ENCODE measurements around the gene HDAC7. TPM values are rescaled to one million over a fixed set of nuclear protein-coding genes. Genes with fewer than 3 reads are reported as not detected.

HDAC7 gene
- total and polyA plus RNA-seq, 2 experiments from 2014 or later, result 41.3 to 60.1 TPM

DNA sequence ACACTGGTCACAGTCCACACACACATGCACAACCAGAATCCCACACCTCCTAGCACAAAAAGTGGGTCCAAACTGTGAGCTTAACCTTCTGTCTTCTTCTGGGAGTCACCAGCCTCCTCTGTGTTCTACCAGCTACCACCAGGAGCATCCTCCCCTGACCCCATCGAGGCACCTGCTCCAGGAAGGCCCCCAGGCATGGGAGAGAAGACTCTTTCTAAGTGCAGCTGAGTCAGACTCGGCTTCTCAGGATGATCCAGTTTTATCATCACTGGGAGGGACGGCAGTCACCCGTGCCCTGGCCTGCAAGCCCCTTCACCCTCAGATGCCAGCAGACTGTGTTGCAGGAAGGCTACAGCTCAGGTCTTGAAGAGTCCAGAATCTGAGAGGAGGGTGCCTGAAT is 86.6 kb downstream of the HDAC7 start:
- no peaks in the 10 kb centered on the region for H3K79me2 ChIP-seq (replicated peaks; ENCODE audit: insufficient read depth)
- no peak overlapping the region for H3K27ac ChIP-seq (ENCODE audit: low read depth)
- no peaks in the 10 kb centered on the region for H3K27me3 ChIP-seq (ENCODE audit: insufficient read depth)
- no peak overlapping the region for H3K4me2 ChIP-seq
- ATAC-seq (no peak), DNase-seq (ENCODE audit: low spot score) (no peak)
- H3K4me3 ChIP-seq, result no peak overlapping the region
- no peaks in the 10 kb centered on the region for H4K20me1 ChIP-seq (replicated peaks; ENCODE audit: insufficient read depth)
- no peak overlapping the region for H2AFZ ChIP-seq
- TF ChIP-seq CREB1 (CRISPR knock-in tag; IDR thresholded peaks at IDR 0.05; ENCODE audit: low read depth), result no peak
- no peak for TF ChIP-seq EZH2 (IDR thresholded peaks at IDR 0.05; ENCODE audit: low read depth, unreplicated experiment)
- TF ChIP-seq, protein P1, sequence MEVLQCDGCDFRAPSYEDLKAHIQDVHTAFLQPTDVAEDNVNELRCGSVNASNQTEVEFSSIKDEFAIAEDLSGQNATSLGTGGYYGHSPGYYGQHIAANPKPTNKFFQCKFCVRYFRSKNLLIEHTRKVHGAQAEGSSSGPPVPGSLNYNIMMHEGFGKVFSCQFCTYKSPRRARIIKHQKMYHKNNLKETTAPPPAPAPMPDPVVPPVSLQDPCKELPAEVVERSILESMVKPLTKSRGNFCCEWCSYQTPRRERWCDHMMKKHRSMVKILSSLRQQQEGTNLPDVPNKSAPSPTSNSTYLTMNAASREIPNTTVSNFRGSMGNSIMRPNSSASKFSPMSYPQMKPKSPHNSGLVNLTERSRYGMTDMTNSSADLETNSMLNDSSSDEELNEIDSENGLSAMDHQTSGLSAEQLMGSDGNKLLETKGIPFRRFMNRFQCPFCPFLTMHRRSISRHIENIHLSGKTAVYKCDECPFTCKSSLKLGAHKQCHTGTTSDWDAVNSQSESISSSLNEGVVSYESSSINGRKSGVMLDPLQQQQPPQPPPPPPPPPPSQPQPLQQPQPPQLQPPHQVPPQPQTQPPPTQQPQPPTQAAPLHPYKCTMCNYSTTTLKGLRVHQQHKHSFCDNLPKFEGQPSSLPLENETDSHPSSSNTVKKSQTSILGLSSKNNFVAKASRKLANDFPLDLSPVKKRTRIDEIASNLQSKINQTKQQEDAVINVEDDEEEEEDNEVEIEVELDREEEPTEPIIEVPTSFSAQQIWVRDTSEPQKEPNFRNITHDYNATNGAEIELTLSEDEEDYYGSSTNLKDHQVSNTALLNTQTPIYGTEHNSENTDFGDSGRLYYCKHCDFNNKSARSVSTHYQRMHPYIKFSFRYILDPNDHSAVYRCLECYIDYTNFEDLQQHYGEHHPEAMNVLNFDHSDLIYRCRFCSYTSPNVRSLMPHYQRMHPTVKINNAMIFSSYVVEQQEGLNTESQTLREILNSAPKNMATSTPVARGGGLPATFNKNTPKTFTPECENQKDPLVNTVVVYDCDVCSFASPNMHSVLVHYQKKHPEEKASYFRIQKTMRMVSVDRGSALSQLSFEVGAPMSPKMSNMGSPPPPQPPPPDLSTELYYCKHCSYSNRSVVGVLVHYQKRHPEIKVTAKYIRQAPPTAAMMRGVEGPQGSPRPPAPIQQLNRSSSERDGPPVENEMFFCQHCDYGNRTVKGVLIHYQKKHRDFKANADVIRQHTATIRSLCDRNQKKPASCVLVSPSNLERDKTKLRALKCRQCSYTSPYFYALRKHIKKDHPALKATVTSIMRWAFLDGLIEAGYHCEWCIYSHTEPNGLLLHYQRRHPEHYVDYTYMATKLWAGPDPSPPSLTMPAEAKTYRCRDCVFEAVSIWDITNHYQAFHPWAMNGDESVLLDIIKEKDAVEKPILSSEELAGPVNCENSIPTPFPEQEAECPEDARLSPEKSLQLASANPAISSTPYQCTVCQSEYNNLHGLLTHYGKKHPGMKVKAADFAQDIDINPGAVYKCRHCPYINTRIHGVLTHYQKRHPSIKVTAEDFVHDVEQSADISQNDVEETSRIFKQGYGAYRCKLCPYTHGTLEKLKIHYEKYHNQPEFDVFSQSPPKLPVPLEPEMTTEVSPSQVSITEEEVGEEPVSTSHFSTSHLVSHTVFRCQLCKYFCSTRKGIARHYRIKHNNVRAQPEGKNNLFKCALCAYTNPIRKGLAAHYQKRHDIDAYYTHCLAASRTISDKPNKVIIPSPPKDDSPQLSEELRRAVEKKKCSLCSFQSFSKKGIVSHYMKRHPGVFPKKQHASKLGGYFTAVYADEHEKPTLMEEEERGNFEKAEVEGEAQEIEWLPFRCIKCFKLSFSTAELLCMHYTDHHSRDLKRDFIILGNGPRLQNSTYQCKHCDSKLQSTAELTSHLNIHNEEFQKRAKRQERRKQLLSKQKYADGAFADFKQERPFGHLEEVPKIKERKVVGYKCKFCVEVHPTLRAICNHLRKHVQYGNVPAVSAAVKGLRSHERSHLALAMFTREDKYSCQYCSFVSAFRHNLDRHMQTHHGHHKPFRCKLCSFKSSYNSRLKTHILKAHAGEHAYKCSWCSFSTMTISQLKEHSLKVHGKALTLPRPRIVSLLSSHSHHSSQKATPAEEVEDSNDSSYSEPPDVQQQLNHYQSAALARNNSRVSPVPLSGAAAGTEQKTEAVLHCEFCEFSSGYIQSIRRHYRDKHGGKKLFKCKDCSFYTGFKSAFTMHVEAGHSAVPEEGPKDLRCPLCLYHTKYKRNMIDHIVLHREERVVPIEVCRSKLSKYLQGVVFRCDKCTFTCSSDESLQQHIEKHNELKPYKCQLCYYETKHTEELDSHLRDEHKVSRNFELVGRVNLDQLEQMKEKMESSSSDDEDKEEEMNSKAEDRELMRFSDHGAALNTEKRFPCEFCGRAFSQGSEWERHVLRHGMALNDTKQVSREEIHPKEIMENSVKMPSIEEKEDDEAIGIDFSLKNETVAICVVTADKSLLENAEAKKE (CRISPR knock-in tag; IDR thresholded peaks at IDR 0.05), result no peak
- TF ChIP-seq POLR2AphosphoS5 (IDR thresholded peaks at IDR 0.05; ENCODE audit: low read depth), result no peak
- TF ChIP-seq, protein P2, sequence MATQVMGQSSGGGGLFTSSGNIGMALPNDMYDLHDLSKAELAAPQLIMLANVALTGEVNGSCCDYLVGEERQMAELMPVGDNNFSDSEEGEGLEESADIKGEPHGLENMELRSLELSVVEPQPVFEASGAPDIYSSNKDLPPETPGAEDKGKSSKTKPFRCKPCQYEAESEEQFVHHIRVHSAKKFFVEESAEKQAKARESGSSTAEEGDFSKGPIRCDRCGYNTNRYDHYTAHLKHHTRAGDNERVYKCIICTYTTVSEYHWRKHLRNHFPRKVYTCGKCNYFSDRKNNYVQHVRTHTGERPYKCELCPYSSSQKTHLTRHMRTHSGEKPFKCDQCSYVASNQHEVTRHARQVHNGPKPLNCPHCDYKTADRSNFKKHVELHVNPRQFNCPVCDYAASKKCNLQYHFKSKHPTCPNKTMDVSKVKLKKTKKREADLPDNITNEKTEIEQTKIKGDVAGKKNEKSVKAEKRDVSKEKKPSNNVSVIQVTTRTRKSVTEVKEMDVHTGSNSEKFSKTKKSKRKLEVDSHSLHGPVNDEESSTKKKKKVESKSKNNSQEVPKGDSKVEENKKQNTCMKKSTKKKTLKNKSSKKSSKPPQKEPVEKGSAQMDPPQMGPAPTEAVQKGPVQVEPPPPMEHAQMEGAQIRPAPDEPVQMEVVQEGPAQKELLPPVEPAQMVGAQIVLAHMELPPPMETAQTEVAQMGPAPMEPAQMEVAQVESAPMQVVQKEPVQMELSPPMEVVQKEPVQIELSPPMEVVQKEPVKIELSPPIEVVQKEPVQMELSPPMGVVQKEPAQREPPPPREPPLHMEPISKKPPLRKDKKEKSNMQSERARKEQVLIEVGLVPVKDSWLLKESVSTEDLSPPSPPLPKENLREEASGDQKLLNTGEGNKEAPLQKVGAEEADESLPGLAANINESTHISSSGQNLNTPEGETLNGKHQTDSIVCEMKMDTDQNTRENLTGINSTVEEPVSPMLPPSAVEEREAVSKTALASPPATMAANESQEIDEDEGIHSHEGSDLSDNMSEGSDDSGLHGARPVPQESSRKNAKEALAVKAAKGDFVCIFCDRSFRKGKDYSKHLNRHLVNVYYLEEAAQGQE (IDR thresholded peaks at IDR 0.05; ENCODE audit: unreplicated experiment), result no peak
- TF ChIP-seq, protein P3, sequence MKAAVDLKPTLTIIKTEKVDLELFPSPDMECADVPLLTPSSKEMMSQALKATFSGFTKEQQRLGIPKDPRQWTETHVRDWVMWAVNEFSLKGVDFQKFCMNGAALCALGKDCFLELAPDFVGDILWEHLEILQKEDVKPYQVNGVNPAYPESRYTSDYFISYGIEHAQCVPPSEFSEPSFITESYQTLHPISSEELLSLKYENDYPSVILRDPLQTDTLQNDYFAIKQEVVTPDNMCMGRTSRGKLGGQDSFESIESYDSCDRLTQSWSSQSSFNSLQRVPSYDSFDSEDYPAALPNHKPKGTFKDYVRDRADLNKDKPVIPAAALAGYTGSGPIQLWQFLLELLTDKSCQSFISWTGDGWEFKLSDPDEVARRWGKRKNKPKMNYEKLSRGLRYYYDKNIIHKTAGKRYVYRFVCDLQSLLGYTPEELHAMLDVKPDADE (IDR thresholded peaks at IDR 0.05), result no peak
- no peak for TF ChIP-seq NANOG (IDR thresholded peaks at IDR 0.05; ENCODE audit: borderline replicate concordance)
- TF ChIP-seq ZNF331 (CRISPR knock-in tag; IDR thresholded peaks at IDR 0.05; ENCODE audit: low read depth), result no peak
- TF ChIP-seq STAT1 (IDR thresholded peaks at IDR 0.05; ENCODE audit: unreplicated experiment), result no peak
- TF ChIP-seq ZNF114 (CRISPR knock-in tag; IDR thresholded peaks at IDR 0.05), result no peak
- TF ChIP-seq EZH2phosphoT487 (IDR thresholded peaks at IDR 0.05; ENCODE audit: unreplicated experiment), result no peak
- TF ChIP-seq JUNB (IDR thresholded peaks at IDR 0.05; ENCODE audit: unreplicated experiment), result no peak
- TF ChIP-seq, protein P4, sequence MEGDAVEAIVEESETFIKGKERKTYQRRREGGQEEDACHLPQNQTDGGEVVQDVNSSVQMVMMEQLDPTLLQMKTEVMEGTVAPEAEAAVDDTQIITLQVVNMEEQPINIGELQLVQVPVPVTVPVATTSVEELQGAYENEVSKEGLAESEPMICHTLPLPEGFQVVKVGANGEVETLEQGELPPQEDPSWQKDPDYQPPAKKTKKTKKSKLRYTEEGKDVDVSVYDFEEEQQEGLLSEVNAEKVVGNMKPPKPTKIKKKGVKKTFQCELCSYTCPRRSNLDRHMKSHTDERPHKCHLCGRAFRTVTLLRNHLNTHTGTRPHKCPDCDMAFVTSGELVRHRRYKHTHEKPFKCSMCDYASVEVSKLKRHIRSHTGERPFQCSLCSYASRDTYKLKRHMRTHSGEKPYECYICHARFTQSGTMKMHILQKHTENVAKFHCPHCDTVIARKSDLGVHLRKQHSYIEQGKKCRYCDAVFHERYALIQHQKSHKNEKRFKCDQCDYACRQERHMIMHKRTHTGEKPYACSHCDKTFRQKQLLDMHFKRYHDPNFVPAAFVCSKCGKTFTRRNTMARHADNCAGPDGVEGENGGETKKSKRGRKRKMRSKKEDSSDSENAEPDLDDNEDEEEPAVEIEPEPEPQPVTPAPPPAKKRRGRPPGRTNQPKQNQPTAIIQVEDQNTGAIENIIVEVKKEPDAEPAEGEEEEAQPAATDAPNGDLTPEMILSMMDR (conservative IDR thresholded peaks at IDR 0.05; ENCODE audit: low read depth in 2 of 2), result no peak
- H3K36me3 ChIP-seq (ENCODE audit: insufficient read depth), result no peaks in the 10 kb centered on the region
- peaks cover 23% of the 10 kb centered on the region for H3K4me1 Mint-ChIP-seq
- no peaks in the 10 kb centered on the region for H3F3A ChIP-seq (replicated peaks; ENCODE audit: low read depth)
- no peaks in the 10 kb centered on the region; the same call in 2 of the 3 replicates for H3K36me3 Mint-ChIP-seq (ENCODE audit: low read depth)
- no peak overlapping the region for H3K27ac Mint-ChIP-seq
- H3K4me1 ChIP-seq (ENCODE audit: insufficient read depth), result peaks cover 16% of the 10 kb centered on the region; the same call in 1 of the 2 replicates
- H3K9me2 ChIP-seq (ENCODE audit: insufficient read depth), result no peaks in the 10 kb centered on the region
- no peak overlapping the region for H3K4me3 Mint-ChIP-seq
- no peaks in the 10 kb centered on the region for H3K9me3 Mint-ChIP-seq
- peaks cover 9% of the 10 kb centered on the region for H3K27me3 Mint-ChIP-seq (ENCODE audit: insufficient read depth, low read depth, poor library complexity)

Data from GM23338 (cell line).